Esophagus squamous epithelium (tissue), 5 donors: Measurements from ENCODE around the gene GIGYF2. TPM values are rescaled to one million over a fixed set of nuclear protein-coding genes. Genes with fewer than 3 reads are reported as not detected.
A peak's percentile ranks its signal among the peaks of the same experiment; 100 is the strongest.

Experiments used
- DNase-seq: peaks from one replicate; lab custom pipeline; 2025; lab: John Stamatoyannopoulos, UW
- H3K27ac ChIP-seq, 4 donors: fragments of 200-600 bp; sonication (generic); one replicate each; pipeline ENCODE4 v1.5.1; 2016 to 2019; ENCODE audit warnings: mild to moderate bottlenecking in 1 of 4
- H3K27me3 ChIP-seq, 4 donors: fragments of 200-600 bp; sonication (generic); 1 replicate in 3 of 4; 2 replicates in 1 of 4; pipeline versions ENCODE4 v1.5.1 to v1.6.0; 2017 to 2021; ENCODE audit warnings: antibody characterized with exemption in 1 of 4
- H3K36me3 ChIP-seq, 3 donors: fragments of 200-600 bp; sonication (generic); one replicate each; pipeline ENCODE4 v1.5.1; 2016 to 2019
- H3K4me1 ChIP-seq, 3 donors: fragments of 200-600 bp; sonication (generic); one replicate each; pipeline ENCODE4 v1.5.1; 2017 to 2019
- H3K4me3 ChIP-seq, 4 donors: fragments of 200-600 bp; sonication (generic); 1 replicate in 3 of 4; 2 replicates in 1 of 4; pipeline ENCODE4 v1.5.1; 2016 to 2019; ENCODE audit warnings: mild to moderate bottlenecking in 2 of 4, moderate library complexity in 1 of 4
- H3K9me3 ChIP-seq, 3 donors: fragments of 200-600 bp; sonication (generic); one replicate each; pipeline ENCODE4 v1.5.1; 2016 to 2019
- CTCF ChIP-seq, 6 experiments: fragments of 450-650 bp in 4 of 6; fragments of 200-600 bp in 2 of 6; sonication (generic) in 2 of 6; IDR thresholded peaks; one replicate each; pipeline ENCODE4 v1.5.1; 2016 to 2019; ENCODE audit warnings: antibody characterized with exemption in 6 of 6, mild to moderate bottlenecking in 4 of 6, moderate library complexity in 4 of 6
- POLR2A ChIP-seq, 4 donors: fragments of 450-650 bp; IDR thresholded peaks; one replicate each; pipeline ENCODE4 v1.6.1; 2017; ENCODE audit warnings: antibody characterized with exemption in 4 of 4, mild to moderate bottlenecking in 4 of 4, moderate library complexity in 3 of 4
- WGBS, 2 donors: methylation state at CpG; one replicate each; pipeline ENCODE4 v1.1.5; 2018; 5-methylcytosine and 5-hydroxymethylcytosine counted together
- intact Hi-C: fragments of 100-400 bp; cut with DNase I; formaldehyde crosslinking; loops from one replicate; pipeline ENCODE4 v1.15.0; 2022
- total RNA-seq, 4 donors: library from RNA; depleted of rRNA; stranded (reverse); fragments of >200 nt; gene quantifications; one replicate each; pipeline ENCODE4 v1.1.0, GENCODE V29; 2016
- donor health status: DM: yes; HTN: yes; CAD: no.

Gene GIGYF2
- total RNA-seq, 4 donors from 2014 or later = 48.7 to 79.0 (median 62.0) TPM

GRCh38 chr2:232748038-232748437 lies 50.9 kb downstream of the GIGYF2 start:
- H3K4me1 ChIP-seq = no peaks in the 10 kb centered on the region
- H3K9me3 ChIP-seq = no peaks in the 10 kb centered on the region
- intact Hi-C loops = no loop called here
- no peak overlapping the region for H3K27ac ChIP-seq
- TF ChIP-seq CTCF (IDR thresholded peaks at IDR 0.05) = no peak
- no peak for TF ChIP-seq POLR2A (IDR thresholded peaks at IDR 0.05)
- no peak for DNase-seq
- no peak overlapping the region for H3K4me3 ChIP-seq
- H3K36me3 ChIP-seq = peaks cover 0 to 69% (median 16%) of the 10 kb centered on the region in 3 donors
- WGBS, 2 donors = 94% methylated on average over 3 of the region's 3 CpGs
- H3K27me3 ChIP-seq = no peaks in the 10 kb centered on the region

GRCh38 chr2:232749331-232749730 lies 52.2 kb downstream of the GIGYF2 start:
- no peaks in the 10 kb centered on the region for H3K9me3 ChIP-seq
- no peak overlapping the region for H3K27ac ChIP-seq
- no peaks in the 10 kb centered on the region for H3K4me1 ChIP-seq
- intact Hi-C loops = no loop called here
- 87% methylated on average over 3 of the region's 3 CpGs for WGBS, 2 donors
- H3K4me3 ChIP-seq = no peak overlapping the region
- TF ChIP-seq POLR2A (IDR thresholded peaks at IDR 0.05) = no peak
- TF ChIP-seq CTCF (IDR thresholded peaks at IDR 0.05) = no peak
- DNase-seq = no peak
- H3K27me3 ChIP-seq = no peaks in the 10 kb centered on the region
- H3K36me3 ChIP-seq = peaks cover 0 to 82% (median 16%) of the 10 kb centered on the region in 3 donors

GRCh38 chr2:232750135-232750671 lies 53.1 kb downstream of the GIGYF2 start:
- no peaks in the 10 kb centered on the region for H3K27me3 ChIP-seq
- H3K27ac ChIP-seq = no peak overlapping the region
- no peaks in the 10 kb centered on the region for H3K4me1 ChIP-seq
- no peak overlapping the region for H3K4me3 ChIP-seq
- peaks cover 0 to 88% (median 16%) of the 10 kb centered on the region in 3 donors for H3K36me3 ChIP-seq
- no peaks in the 10 kb centered on the region for H3K9me3 ChIP-seq
- no peak for TF ChIP-seq POLR2A (IDR thresholded peaks at IDR 0.05)
- TF ChIP-seq CTCF (IDR thresholded peaks at IDR 0.05) = no peak
- WGBS, 2 donors = 85 to 89% methylated on average over 4 of the region's 4 CpGs
- intact Hi-C loops = no loop called here
- no peak for DNase-seq

GRCh38 chr2:232757905-232758304 lies 60.8 kb downstream of the GIGYF2 start:
- no peaks in the 10 kb centered on the region for H3K9me3 ChIP-seq
- TF ChIP-seq POLR2A (IDR thresholded peaks at IDR 0.05) = no peak
- no peak for TF ChIP-seq CTCF (IDR thresholded peaks at IDR 0.05)
- no peaks in the 10 kb centered on the region for H3K27me3 ChIP-seq
- peaks cover 7 to 88% (median 10%) of the 10 kb centered on the region in 3 donors for H3K36me3 ChIP-seq
- no peak overlapping the region for H3K27ac ChIP-seq
- H3K4me3 ChIP-seq = no peak overlapping the region
- WGBS, 2 donors = 74 to 79% methylated on average over 2 of the region's 2 CpGs
- DNase-seq = no peak
- H3K4me1 ChIP-seq = no peaks in the 10 kb centered on the region
- intact Hi-C loops = no loop called here

GRCh38 chr2:232761301-232761907 lies 64.3 kb downstream of the GIGYF2 start:
- Histone ChIP-seq H3K27me3 (no peaks in the 10 kb centered on the region), H3K4me3 (no peak overlapping the region), H3K36me3 (peaks cover 10 to 90% (median 12%) of the 10 kb centered on the region in 3 donors), H3K4me1 (no peaks in the 10 kb centered on the region), H3K9me3 (no peaks in the 10 kb centered on the region), H3K27ac (no peak overlapping the region)
- TF ChIP-seq POLR2A (IDR thresholded peaks at IDR 0.05) (no peak), CTCF (IDR thresholded peaks at IDR 0.05) (peak in 5 of 6 experiments; percentile 30 to 61 (median 37))
- intact Hi-C loops = no loop called here
- no peak for DNase-seq
- 46 to 50% methylated on average over 3 of the region's 3 CpGs for WGBS, 2 donors
